WTC11 (cell line): ENCODE results near the gene SHROOM3. TPM values are rescaled to one million over a fixed set of nuclear protein-coding genes. Genes with fewer than 3 reads are reported as not detected.

Experiments used
- ATAC-seq: fragments of 200-7000 bp; cut with Tn5 transposase; 2 replicates; pipeline ENCODE4 v1.10.0; 2021; ENCODE audit warnings: mild to moderate bottlenecking, moderate library complexity
- CTCF ChIA-PET: fragments of 300-600 bp; sonication (Branson Sonifier 250); formaldehyde crosslinking; loops from one replicate; lab custom pipeline; 2021; ENCODE audit warnings: antibody characterized with exemption; lab: Charles Lee
- POLR2A ChIA-PET: fragments of 350-600 bp; sonication (Branson Sonifier 250); formaldehyde crosslinking; loops from one replicate; lab custom pipeline; 2021; ENCODE audit warnings: antibody characterized with exemption; lab: Charles Lee
- DNase-seq: peaks from one replicate; pipeline ENCODE4 v3.0.0; 2021; ENCODE audit warnings: low spot score
- H3K27ac Mint-ChIP-seq: 2 replicates; pipeline ENCODE4 v1.8.0; 2021; ENCODE audit warnings: mixed read lengths
- H3K27me3 Mint-ChIP-seq: 2 replicates; pipeline ENCODE4 v1.8.0; 2021; ENCODE audit warnings: low read depth, mild to moderate bottlenecking, moderate library complexity, mixed read lengths
- H3K36me3 Mint-ChIP-seq: 2 replicates; pipeline ENCODE4 v1.8.0; 2021; ENCODE audit warnings: mixed read lengths
- H3K4me1 Mint-ChIP-seq: 2 replicates; pipeline ENCODE4 v1.8.0; 2022; ENCODE audit warnings: mixed read lengths
- H3K4me3 Mint-ChIP-seq: 2 replicates; pipeline ENCODE4 v1.8.0; 2021; ENCODE audit warnings: mild to moderate bottlenecking, moderate library complexity, mixed read lengths
- H3K9me3 Mint-ChIP-seq: 2 replicates; pipeline ENCODE4 v1.8.0; 2021; ENCODE audit warnings: mixed read lengths
- ATF3 ChIP-seq: sonication (generic); formaldehyde crosslinking; conservative IDR thresholded peaks from 2 replicates; pipeline ENCODE4 v1.8.1; 2022; ENCODE audit warnings: mild to moderate bottlenecking, missing genetic modification reagents
- CREB1 ChIP-seq: sonication (generic); formaldehyde crosslinking; IDR thresholded peaks from 2 replicates; pipeline ENCODE4 v1.8.0; 2023; ENCODE audit warnings: mild to moderate bottlenecking, missing genetic modification reagents
- CREM ChIP-seq: sonication (generic); formaldehyde crosslinking; IDR thresholded peaks from 2 replicates; pipeline ENCODE4 v1.8.1; 2022; ENCODE audit warnings: mild to moderate bottlenecking, missing genetic modification reagents, moderate library complexity
- E2F4 ChIP-seq: sonication (generic); formaldehyde crosslinking; IDR thresholded peaks from 2 replicates; pipeline ENCODE4 v1.8.1; 2022; ENCODE audit warnings: low read depth, mild to moderate bottlenecking, moderate library complexity, missing genetic modification reagents, borderline replicate concordance
- ELF4 ChIP-seq: sonication (generic); formaldehyde crosslinking; IDR thresholded peaks from 2 replicates; pipeline ENCODE4 v1.8.1; 2022; ENCODE audit warnings: low read depth, mild to moderate bottlenecking, moderate library complexity, missing genetic modification reagents
- ETV6 ChIP-seq: sonication (generic); formaldehyde crosslinking; IDR thresholded peaks from 2 replicates; pipeline ENCODE4 v1.8.1; 2022; ENCODE audit warnings: mild to moderate bottlenecking, missing genetic modification reagents
- GRHL2 ChIP-seq: fragments of 250-450 bp; sonication (Bioruptor Pico); IDR thresholded peaks from 2 replicates; pipeline ENCODE4 v1.8.0; 2022; ENCODE audit warnings: mild to moderate bottlenecking, moderate library complexity; ENCODE audit not compliant: insufficient replicate concordance, severe bottlenecking
- HMGXB4 ChIP-seq: sonication (generic); formaldehyde crosslinking; IDR thresholded peaks from 2 replicates; pipeline ENCODE4 v1.8.1; 2023; ENCODE audit warnings: mild to moderate bottlenecking, moderate library complexity, missing genetic modification reagents
- JUN ChIP-seq: sonication (generic); formaldehyde crosslinking; IDR thresholded peaks from 2 replicates; pipeline ENCODE4 v1.8.0; 2023; ENCODE audit warnings: mild to moderate bottlenecking, missing genetic modification reagents
- MYBL2 ChIP-seq: sonication (generic); formaldehyde crosslinking; IDR thresholded peaks from 2 replicates; pipeline ENCODE4 v1.8.1; 2023; ENCODE audit warnings: mild to moderate bottlenecking, moderate library complexity, missing genetic modification reagents
- NFE2L1 ChIP-seq: sonication (generic); formaldehyde crosslinking; IDR thresholded peaks from 2 replicates; pipeline ENCODE4 v1.8.1; 2023; ENCODE audit warnings: missing genetic modification reagents
- NFYB ChIP-seq: sonication (generic); formaldehyde crosslinking; conservative IDR thresholded peaks from 2 replicates; pipeline ENCODE4 v1.8.0; 2022; ENCODE audit warnings: low read depth, missing genetic modification reagents
- NR1H2 ChIP-seq: sonication (generic); formaldehyde crosslinking; IDR thresholded peaks from 2 replicates; pipeline ENCODE4 v1.9.0; 2021; ENCODE audit warnings: mild to moderate bottlenecking, moderate library complexity, missing genetic modification reagents
- NR2C2 ChIP-seq: sonication (generic); formaldehyde crosslinking; IDR thresholded peaks from 2 replicates; pipeline ENCODE4 v1.8.0; 2022; ENCODE audit warnings: mild to moderate bottlenecking, missing genetic modification reagents
- SP1 ChIP-seq: sonication (generic); formaldehyde crosslinking; conservative IDR thresholded peaks from 2 replicates; pipeline ENCODE4 v1.8.1; 2022; ENCODE audit warnings: missing genetic modification reagents
- TCF7 ChIP-seq: sonication (generic); formaldehyde crosslinking; IDR thresholded peaks from 2 replicates; pipeline ENCODE4 v1.8.0; 2022; ENCODE audit warnings: mild to moderate bottlenecking, low read depth, missing genetic modification reagents, moderate library complexity
- TEAD1 ChIP-seq: sonication (generic); formaldehyde crosslinking; IDR thresholded peaks from 2 replicates; pipeline ENCODE4 v1.8.0; 2022; ENCODE audit warnings: mild to moderate bottlenecking, missing genetic modification reagents
- ZBTB21 ChIP-seq: sonication (generic); formaldehyde crosslinking; IDR thresholded peaks from 2 replicates; pipeline ENCODE4 v1.8.1; 2023; ENCODE audit warnings: mild to moderate bottlenecking, missing genetic modification reagents, borderline replicate concordance
- ZNF317 ChIP-seq: sonication (generic); formaldehyde crosslinking; IDR thresholded peaks from 2 replicates; pipeline ENCODE4 v1.8.1; 2023; ENCODE audit warnings: low read depth, mild to moderate bottlenecking, moderate library complexity, missing genetic modification reagents, borderline replicate concordance
- total RNA-seq: library from RNA; stranded (reverse); gene quantifications from 3 replicates; pipeline ENCODE4 v1.2.3, GENCODE V29; 2021
- TF ChIP-seq, protein P1 (sequence below): sonication (generic); formaldehyde crosslinking; IDR thresholded peaks from 2 replicates; pipeline ENCODE4 v1.8.0; 2022; ENCODE audit warnings: mild to moderate bottlenecking, missing genetic modification reagents
- TF ChIP-seq, protein P2 (sequence below): sonication (generic); formaldehyde crosslinking; IDR thresholded peaks from 2 replicates; pipeline ENCODE4 v1.8.0; 2022; ENCODE audit warnings: mild to moderate bottlenecking, missing genetic modification reagents
- TF ChIP-seq, protein P3 (sequence below): sonication (generic); formaldehyde crosslinking; IDR thresholded peaks from 2 replicates; pipeline ENCODE4 v1.8.1; 2022; ENCODE audit warnings: missing genetic modification reagents, borderline replicate concordance
- TF ChIP-seq, protein P4 (sequence below): sonication (generic); formaldehyde crosslinking; IDR thresholded peaks from 2 replicates; pipeline ENCODE4 v1.8.1; 2023; ENCODE audit warnings: mild to moderate bottlenecking, missing genetic modification reagents
- TF ChIP-seq, protein P5 (sequence below): fragments of 250-450 bp; sonication (Bioruptor Pico); conservative IDR thresholded peaks from 2 replicates; pipeline ENCODE4 v1.9.0; 2021; ENCODE audit warnings: mild to moderate bottlenecking

SHROOM3 gene
- total RNA-seq, 1 experiment from 2014 or later = 71.9 TPM

DNA sequence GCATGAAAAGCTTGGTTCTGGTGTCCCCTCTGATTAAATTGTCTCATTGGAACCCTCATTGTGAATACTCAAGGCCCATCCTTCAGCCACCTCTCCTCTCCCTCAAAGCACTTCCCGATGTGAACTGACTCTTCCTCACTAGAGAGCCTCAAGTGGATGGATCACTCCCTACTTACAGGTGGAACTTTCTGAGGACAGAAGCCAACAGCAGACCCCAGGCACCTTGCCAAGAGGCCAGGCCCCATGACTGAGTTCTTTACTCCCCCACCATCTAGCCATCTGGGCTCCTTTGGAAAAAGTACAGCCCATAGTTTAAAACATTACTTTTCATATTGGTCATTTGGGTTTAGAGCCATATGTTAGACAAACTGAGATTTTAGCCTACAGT lies 224.1 kb downstream of the SHROOM3 start:
- no peak for TF ChIP-seq ZNF317 (CRISPR knock-in tag)
- TF ChIP-seq, protein P1, sequence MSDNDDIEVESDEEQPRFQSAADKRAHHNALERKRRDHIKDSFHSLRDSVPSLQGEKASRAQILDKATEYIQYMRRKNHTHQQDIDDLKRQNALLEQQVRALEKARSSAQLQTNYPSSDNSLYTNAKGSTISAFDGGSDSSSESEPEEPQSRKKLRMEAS (CRISPR knock-in tag) = no peak
- no peak for TF ChIP-seq SP1 (CRISPR knock-in tag)
- TF ChIP-seq ATF3 = no peak
- TF ChIP-seq, protein P2, sequence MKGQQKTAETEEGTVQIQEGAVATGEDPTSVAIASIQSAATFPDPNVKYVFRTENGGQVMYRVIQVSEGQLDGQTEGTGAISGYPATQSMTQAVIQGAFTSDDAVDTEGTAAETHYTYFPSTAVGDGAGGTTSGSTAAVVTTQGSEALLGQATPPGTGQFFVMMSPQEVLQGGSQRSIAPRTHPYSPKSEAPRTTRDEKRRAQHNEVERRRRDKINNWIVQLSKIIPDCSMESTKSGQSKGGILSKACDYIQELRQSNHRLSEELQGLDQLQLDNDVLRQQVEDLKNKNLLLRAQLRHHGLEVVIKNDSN (CRISPR knock-in tag) = no peak
- TF ChIP-seq TCF7 (CRISPR knock-in tag) = no peak
- TF ChIP-seq ETV6 (CRISPR knock-in tag) = no peak
- TF ChIP-seq, protein P3, sequence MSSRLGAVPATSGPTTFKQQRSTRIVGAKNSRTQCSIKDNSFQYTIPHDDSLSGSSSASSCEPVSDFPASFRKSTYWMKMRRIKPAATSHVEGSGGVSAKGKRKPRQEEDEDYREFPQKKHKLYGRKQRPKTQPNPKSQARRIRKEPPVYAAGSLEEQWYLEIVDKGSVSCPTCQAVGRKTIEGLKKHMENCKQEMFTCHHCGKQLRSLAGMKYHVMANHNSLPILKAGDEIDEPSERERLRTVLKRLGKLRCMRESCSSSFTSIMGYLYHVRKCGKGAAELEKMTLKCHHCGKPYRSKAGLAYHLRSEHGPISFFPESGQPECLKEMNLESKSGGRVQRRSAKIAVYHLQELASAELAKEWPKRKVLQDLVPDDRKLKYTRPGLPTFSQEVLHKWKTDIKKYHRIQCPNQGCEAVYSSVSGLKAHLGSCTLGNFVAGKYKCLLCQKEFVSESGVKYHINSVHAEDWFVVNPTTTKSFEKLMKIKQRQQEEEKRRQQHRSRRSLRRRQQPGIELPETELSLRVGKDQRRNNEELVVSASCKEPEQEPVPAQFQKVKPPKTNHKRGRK (CRISPR knock-in tag) = no peak
- TF ChIP-seq CREB1 = no peak
- TF ChIP-seq, protein P4, sequence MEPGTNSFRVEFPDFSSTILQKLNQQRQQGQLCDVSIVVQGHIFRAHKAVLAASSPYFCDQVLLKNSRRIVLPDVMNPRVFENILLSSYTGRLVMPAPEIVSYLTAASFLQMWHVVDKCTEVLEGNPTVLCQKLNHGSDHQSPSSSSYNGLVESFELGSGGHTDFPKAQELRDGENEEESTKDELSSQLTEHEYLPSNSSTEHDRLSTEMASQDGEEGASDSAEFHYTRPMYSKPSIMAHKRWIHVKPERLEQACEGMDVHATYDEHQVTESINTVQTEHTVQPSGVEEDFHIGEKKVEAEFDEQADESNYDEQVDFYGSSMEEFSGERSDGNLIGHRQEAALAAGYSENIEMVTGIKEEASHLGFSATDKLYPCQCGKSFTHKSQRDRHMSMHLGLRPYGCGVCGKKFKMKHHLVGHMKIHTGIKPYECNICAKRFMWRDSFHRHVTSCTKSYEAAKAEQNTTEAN (CRISPR knock-in tag) = no peak
- no peak for TF ChIP-seq HMGXB4 (CRISPR knock-in tag)
- TF ChIP-seq GRHL2 (CRISPR knock-in tag) = no peak
- TF ChIP-seq E2F4 (CRISPR knock-in tag) = no peak
- no peak for TF ChIP-seq CREM (CRISPR knock-in tag)
- TF ChIP-seq NFYB (CRISPR knock-in tag) = no peak
- Mint-ChIP-seq H3K4me1 (no peaks in the 10 kb centered on the region), H3K9me3 (no peaks in the 10 kb centered on the region), H3K4me3 (no peak overlapping the region), H3K27ac (no peak overlapping the region; the same call in 1 of the 2 replicates), H3K36me3 (no peaks in the 10 kb centered on the region), H3K27me3 (no peaks in the 10 kb centered on the region)
- ATAC-seq (no peak), DNase-seq (no peak)
- ChIA-PET POLR2A (no interaction called here), CTCF (no interaction called here)

DNA sequence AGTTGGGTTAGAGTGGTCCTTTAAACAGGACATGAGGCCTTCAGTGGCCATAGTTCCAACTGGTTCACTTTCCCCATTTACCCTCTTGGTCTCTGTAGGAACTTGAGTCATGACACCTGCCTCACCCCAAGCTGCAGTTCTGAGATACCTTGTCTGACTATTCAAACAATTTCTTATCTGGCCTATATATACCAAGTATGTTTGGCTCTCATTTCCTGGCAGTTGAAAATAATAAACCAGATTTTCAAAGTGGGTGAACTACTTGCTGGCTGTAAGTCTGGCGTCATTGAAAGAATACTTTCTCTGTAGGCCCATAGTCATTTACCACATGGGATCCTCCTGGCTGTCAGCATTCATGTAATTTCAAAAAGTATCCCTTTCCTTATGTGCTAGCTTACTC lies 228.8 kb downstream of the SHROOM3 start:
- ChIA-PET POLR2A (no interaction called here), CTCF (interaction anchor here (2.0 kb wide), 1 partner anchor 9 kb away, joined by 4 read pairs; no protein-coding TSS in a partner anchor)
- DNase-seq (no peak), ATAC-seq (no peak)
- Mint-ChIP-seq H3K4me1 (no peaks in the 10 kb centered on the region), H3K36me3 (no peaks in the 10 kb centered on the region), H3K27ac (no peak overlapping the region), H3K27me3 (no peaks in the 10 kb centered on the region), H3K4me3 (no peak overlapping the region), H3K9me3 (no peaks in the 10 kb centered on the region)
- TF ChIP-seq TEAD1 (CRISPR knock-in tag) (no peak), ELF4 (no peak), ZBTB21 (CRISPR knock-in tag) (no peak), NR2C2 (CRISPR knock-in tag) (no peak), GRHL2 (CRISPR knock-in tag) (no peak), MYBL2 (CRISPR knock-in tag) (no peak), NFE2L1 (CRISPR knock-in tag) (no peak), JUN (CRISPR knock-in tag) (no peak), NR1H2 (no peak)
- TF ChIP-seq, protein P5, sequence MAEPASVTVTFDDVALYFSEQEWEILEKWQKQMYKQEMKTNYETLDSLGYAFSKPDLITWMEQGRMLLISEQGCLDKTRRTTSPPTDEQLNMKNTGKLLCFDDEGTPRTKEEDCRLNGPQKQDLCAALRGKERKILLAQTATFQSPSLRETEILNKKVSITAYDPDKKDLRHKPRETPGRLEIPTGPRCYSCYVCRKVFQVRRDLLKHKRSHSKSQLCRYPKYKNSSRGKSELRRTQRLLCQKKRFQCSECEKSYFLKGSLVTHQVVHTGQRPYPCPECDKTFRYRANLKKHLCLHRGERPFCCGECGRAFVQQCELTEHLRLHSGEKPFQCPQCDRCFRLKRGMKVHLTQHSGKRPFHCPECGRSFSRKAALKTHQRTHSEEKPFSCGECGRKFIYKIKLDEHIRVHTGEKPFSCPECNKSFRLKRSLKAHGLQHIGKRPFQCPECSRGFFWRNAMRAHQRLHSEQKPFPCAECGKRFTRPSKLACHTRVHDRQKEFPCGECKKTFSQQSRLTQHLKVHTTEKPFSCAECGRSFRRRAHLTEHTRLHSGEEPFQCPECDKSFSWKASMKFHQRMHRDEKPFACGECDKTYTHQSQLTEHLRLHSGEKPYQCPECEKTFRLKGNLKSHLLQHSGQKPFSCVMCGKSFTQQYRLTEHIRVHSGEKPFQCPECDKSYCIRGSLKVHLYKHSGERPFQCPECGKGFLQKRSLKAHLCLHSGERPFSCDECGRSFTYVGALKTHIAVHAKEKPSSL = no peak
